CD14-positive monocyte (primary cell): ENCODE data around the gene THBS1. TPM values are rescaled to one million over a fixed set of nuclear protein-coding genes. Genes with fewer than 3 reads are reported as not detected.

Experiments
- DNase-seq, 3 donors: peaks; one replicate each; pipeline ENCODE4 v3.0.0-alpha.2; 2011 to 2022
- H2AFZ ChIP-seq: 2 replicates; pipeline ENCODE4 v1.6.0; 2012; ENCODE audit warnings: mild to moderate bottlenecking, low read depth, low read length, inconsistent platforms; ENCODE audit not compliant: insufficient read depth, poor library complexity, severe bottlenecking
- H3K27ac ChIP-seq, 2 donors: 1 replicate in 1 of 2; 2 replicates in 1 of 2; pipeline ENCODE4 v1.5.1; 2012 to 2013; ENCODE audit warnings: low read length in 2 of 2, control low read depth in 1 of 2, inconsistent platforms in 1 of 2, low read depth in 1 of 2, mild to moderate bottlenecking in 1 of 2
- H3K27me3 ChIP-seq, 2 donors: one replicate each; pipeline versions ENCODE4 v1.6.0 to v1.6.1; 2011 to 2013; ENCODE audit warnings: low read length in 2 of 2; ENCODE audit not compliant: control insufficient read depth in 2 of 2, insufficient read depth in 2 of 2
- H3K36me3 ChIP-seq, 2 donors: replicated peaks in 1 of 2; 1 replicate in 1 of 2; 2 replicates in 1 of 2; pipeline versions ENCODE4 v1.5.1 to v1.6.1; 2012 to 2013; ENCODE audit warnings: low read length in 2 of 2, control low read depth in 1 of 2, inconsistent platforms in 1 of 2, mild to moderate bottlenecking in 1 of 2; ENCODE audit not compliant: insufficient read depth in 2 of 2, control insufficient read depth in 1 of 2
- H3K4me1 ChIP-seq, 2 donors: 1 replicate in 1 of 2; 2 replicates in 1 of 2; pipeline versions ENCODE4 v1.5.1 to v1.6.1; 2012 to 2013; ENCODE audit warnings: low read length in 2 of 2, control low read depth in 1 of 2, inconsistent platforms in 1 of 2, mild to moderate bottlenecking in 1 of 2, moderate library complexity in 1 of 2; ENCODE audit not compliant: insufficient read depth in 2 of 2, control insufficient read depth in 1 of 2
- H3K4me2 ChIP-seq: replicated peaks from 2 replicates; pipeline ENCODE3; 2012; ENCODE audit warnings: low read length, moderate library complexity, mild to moderate bottlenecking; ENCODE audit not compliant: poor library complexity, severe bottlenecking; ENCODE audit errors: extremely low read depth
- H3K4me3 ChIP-seq, 3 experiments: fragments of 200-600 bp in 1 of 3; sonication (generic) in 1 of 3; replicated peaks in 1 of 3; 1 replicate in 2 of 3; 2 replicates in 1 of 3; pipeline ENCODE4 v1.5.1; 2011 to 2013; ENCODE audit warnings: low read length in 3 of 3, mild to moderate bottlenecking in 3 of 3, control low read depth in 2 of 3, low read depth in 2 of 3, inconsistent platforms in 1 of 3, moderate library complexity in 1 of 3
- H3K79me2 ChIP-seq: 2 replicates; pipeline ENCODE4 v1.6.0; 2012; ENCODE audit warnings: mild to moderate bottlenecking, control low read depth, inconsistent platforms, low read length, moderate library complexity; ENCODE audit not compliant: insufficient read depth
- H3K9ac ChIP-seq: 2 replicates; pipeline ENCODE4 v1.6.0; 2017; ENCODE audit warnings: low read length, mild to moderate bottlenecking; ENCODE audit not compliant: insufficient read depth, poor library complexity, severe bottlenecking
- H3K9me3 ChIP-seq, 2 donors: replicated peaks in 1 of 2; 1 replicate in 1 of 2; 2 replicates in 1 of 2; pipeline versions ENCODE4 v1.5.1 to v1.6.1; 2012 to 2013; ENCODE audit warnings: low read length in 2 of 2, control low read depth in 1 of 2; ENCODE audit not compliant: control insufficient read depth in 1 of 2, insufficient read depth in 1 of 2
- H4K20me1 ChIP-seq: 2 replicates; pipeline ENCODE4 v1.6.0; 2012; ENCODE audit warnings: mild to moderate bottlenecking, low read length, control low read depth, moderate library complexity; ENCODE audit not compliant: insufficient read depth
- H3K27ac Mint-ChIP-seq, 7 donors: one replicate each; pipeline ENCODE4 v1.8.0; 2020; ENCODE audit warnings: mild to moderate bottlenecking in 7 of 7, mixed read lengths in 7 of 7, moderate library complexity in 6 of 7, inconsistent platforms in 2 of 7
- H3K27me3 Mint-ChIP-seq, 3 donors: one replicate each; pipeline ENCODE4 v1.8.0; 2021 to 2022; ENCODE audit warnings: low read depth in 3 of 3, mild to moderate bottlenecking in 3 of 3, mixed read lengths in 3 of 3, moderate library complexity in 3 of 3, inconsistent platforms in 1 of 3
- H3K36me3 Mint-ChIP-seq, 2 donors: one replicate each; pipeline ENCODE4 v1.8.0; 2020; ENCODE audit warnings: mixed read lengths in 2 of 2, inconsistent platforms in 1 of 2, mild to moderate bottlenecking in 1 of 2
- H3K4me1 Mint-ChIP-seq: one replicate; pipeline ENCODE4 v1.8.0; 2020; ENCODE audit warnings: mild to moderate bottlenecking, mixed read lengths
- H3K4me3 Mint-ChIP-seq, 2 donors: one replicate each; pipeline ENCODE4 v1.8.0; 2020; ENCODE audit warnings: mild to moderate bottlenecking in 2 of 2, mixed read lengths in 2 of 2, moderate library complexity in 1 of 2
- H3K9me3 Mint-ChIP-seq, 7 donors: one replicate each; pipeline ENCODE4 v1.8.0; 2020 to 2022; ENCODE audit warnings: mixed read lengths in 7 of 7, mild to moderate bottlenecking in 6 of 7, moderate library complexity in 6 of 7, inconsistent platforms in 2 of 7
- CTCF ChIP-seq: fragments of 200-600 bp; IDR thresholded peaks from one replicate; pipeline ENCODE4 v1.8.0; 2022; ENCODE audit warnings: antibody characterized with exemption, mild to moderate bottlenecking
- WGBS: methylation state at CpG from one replicate; pipeline ENCODE4 v1.1.5; 2013; ENCODE audit warnings: missing lambda C conversion rate; ENCODE audit not compliant: insufficient coverage; 5-methylcytosine and 5-hydroxymethylcytosine counted together
- intact Hi-C, 2 donors: fragments of 100-400 bp; cut with micrococcal nuclease; formaldehyde crosslinking; loops; one replicate each; pipeline versions ENCODE4 v1.15.0 to v1.15.1; 2023
- polyA plus RNA-seq, 3 donors: library from polyadenylated mRNA; depleted of rRNA in 1 of 3; unstranded in 2 of 3; stranded (reverse) in 1 of 3; fragments of 300-500 nt in 2 of 3; fragments of >200 nt in 1 of 3; fragmentation: Illumina TruSeq in 2 of 3; gene quantifications; 1 replicate in 2 of 3; 2 replicates in 1 of 3; pipeline ENCODE4 v1.2.3, GENCODE V29; 2012 to 2021

The THBS1 gene
- polyA plus RNA-seq, 3 donors = 0.52 to 151 (median 55.4) TPM

GRCh38 chr15:39605146-39605545 is 24.3 kb downstream of the THBS1 start:
- no peaks in the 10 kb centered on the region for H3K36me3 ChIP-seq
- H3K9ac ChIP-seq = no peak overlapping the region
- Mint-ChIP-seq H3K9me3 (peaks cover 4 to 17% (median 15%) of the 10 kb centered on the region in 7 donors), H3K36me3 (no peaks in the 10 kb centered on the region), H3K27ac (no peak overlapping the region), H3K4me3 (no peak overlapping the region), H3K4me1 (no peaks in the 10 kb centered on the region), H3K27me3 (peaks cover 0 to 5% (median 2%) of the 10 kb centered on the region in 3 donors)
- H3K9me3 ChIP-seq = peaks cover 5 to 14% of the 10 kb centered on the region in 2 donors
- H3K27me3 ChIP-seq = no peaks in the 10 kb centered on the region
- no peak overlapping the region for H2AFZ ChIP-seq
- H3K27ac ChIP-seq = no peak overlapping the region
- H3K4me2 ChIP-seq = no peak overlapping the region
- no peaks in the 10 kb centered on the region for H4K20me1 ChIP-seq
- intact Hi-C loops = no loop called here
- no CpG with 5 or more reads among the region's 1 CpG for WGBS
- H3K79me2 ChIP-seq = no peaks in the 10 kb centered on the region
- H3K4me3 ChIP-seq = no peak overlapping the region
- H3K4me1 ChIP-seq = no peaks in the 10 kb centered on the region
- DNase-seq = no peak
- no peak for TF ChIP-seq CTCF

- H3K9me3 Mint-ChIP-seq = peaks cover 16 to 41% (median 25%) of the 10 kb centered on the region in 7 donors
- H3K27me3 Mint-ChIP-seq = peaks cover 0 to 5% (median 1%) of the 10 kb centered on the region in 3 donors
- H3K4me3 ChIP-seq = no peak overlapping the region
- no peak overlapping the region for H3K4me3 Mint-ChIP-seq
- H3K36me3 ChIP-seq = no peaks in the 10 kb centered on the region
- DNase-seq = no peak
- H2AFZ ChIP-seq = no peak overlapping the region
- H3K4me1 Mint-ChIP-seq = no peaks in the 10 kb centered on the region
- H3K27ac ChIP-seq = no peak overlapping the region
- TF ChIP-seq CTCF = no peak
- no peaks in the 10 kb centered on the region for H3K36me3 Mint-ChIP-seq
- no peak overlapping the region for H3K4me2 ChIP-seq
- no peaks in the 10 kb centered on the region for H3K27me3 ChIP-seq
- no peaks in the 10 kb centered on the region for H4K20me1 ChIP-seq
- no peaks in the 10 kb centered on the region for H3K79me2 ChIP-seq
- peaks cover 15 to 18% of the 10 kb centered on the region in 2 donors for H3K9me3 ChIP-seq
- H3K27ac Mint-ChIP-seq = no peak overlapping the region
- intact Hi-C loops = no loop called here
- H3K4me1 ChIP-seq = no peaks in the 10 kb centered on the region
- WGBS = 100% methylated on average over 1 of the region's 2 CpGs
- no peak overlapping the region for H3K9ac ChIP-seq
Observed at GRCh38 chr15:39608185-39609139, 27.6 kb downstream of the THBS1 start.
